GM19023 (cell line): ENCODE measurements around the gene CAVIN1.
A peak's percentile ranks its signal among the peaks of the same experiment; 100 is the strongest.
"Not testable (repeated sequence)": the region's sequence is repeated elsewhere in the genome, so short reads cannot be mapped to it uniquely, and the experiment has no call there.

Experiments used
- ATAC-seq: cut with Tn5 transposase; IDR thresholded peaks from one replicate; pipeline ENCODE4 v1.9.1; 2021; ENCODE audit warnings: mild to moderate bottlenecking, moderate library complexity; ENCODE audit not compliant: unreplicated experiment

Gene CAVIN1

GRCh38 chr17:42406615-42407288, 16.3 kb downstream of the CAVIN1 start:
- ATAC-seq: no peak

GRCh38 chr17:42405963-42406495, 17.0 kb downstream of the CAVIN1 start:
- ATAC-seq: no peak

GRCh38 chr17:42405076-42405475, 18.0 kb downstream of the CAVIN1 start:
- no peak for ATAC-seq

GRCh38 chr17:42404326-42405055, 18.6 kb downstream of the CAVIN1 start:
- no peak for ATAC-seq

GRCh38 chr17:42403150-42403549, 19.9 kb downstream of the CAVIN1 start:
- no peak for ATAC-seq

- ATAC-seq: no peak
These were observed 20.9 kb downstream of the CAVIN1 start for GRCh38 chr17:42402117-42402516.

GRCh38 chr17:42400844-42401375, 22.1 kb downstream of the CAVIN1 start:
- not testable (repeated sequence) for ATAC-seq

- ATAC-seq: no peak
These were observed 22.9 kb downstream of the CAVIN1 start for GRCh38 chr17:42399948-42400843.

- ATAC-seq: no peak
These were observed 23.9 kb downstream of the CAVIN1 start for GRCh38 chr17:42399121-42399520.

GRCh38 chr17:42395601-42396000, 27.5 kb downstream of the CAVIN1 start:
- not testable (repeated sequence) for ATAC-seq

GRCh38 chr17:42394838-42395237, 28.2 kb downstream of the CAVIN1 start:
- ATAC-seq: no peak

GRCh38 chr17:42392692-42393415, 30.2 kb downstream of the CAVIN1 start:
- no peak for ATAC-seq

GRCh38 chr17:42391439-42391838, 31.6 kb downstream of the CAVIN1 start:
- not testable (repeated sequence) for ATAC-seq

GRCh38 chr17:42389899-42390298, 33.2 kb downstream of the CAVIN1 start:
- no peak for ATAC-seq

- no peak for ATAC-seq
These were observed 34.0 kb downstream of the CAVIN1 start for GRCh38 chr17:42389135-42389417.

- peak; percentile 91 for ATAC-seq
These were observed 34.5 kb downstream of the CAVIN1 start, which contains the start of gene STAT3 for GRCh38 chr17:42388381-42389134. STAT3 (minus strand) TSS chr17:42388442; CDS start chr17:42348516, 39,926 bp downstream.

- ATAC-seq: peak; percentile 1
These were observed 35.2 kb downstream of the CAVIN1 start for GRCh38 chr17:42387661-42388380.

- ATAC-seq: no peak
These were observed 36.0 kb downstream of the CAVIN1 start for GRCh38 chr17:42386777-42387657.
